Kidney epithelial cell (primary cell): ENCODE results near the gene GTF2E1. TPM values are rescaled to one million over a fixed set of nuclear protein-coding genes. Genes with fewer than 3 reads are reported as not detected.

Source experiments
- DNase-seq: peaks from one replicate; pipeline ENCODE4 v3.0.0-alpha.2; 2010; ENCODE audit warnings: low read depth
- H3K27me3 ChIP-seq: 2 replicates; pipeline ENCODE4 v1.6.0; 2011; ENCODE audit warnings: low read length; ENCODE audit not compliant: control insufficient read depth, insufficient read depth
- H3K36me3 ChIP-seq: 2 replicates; pipeline ENCODE4 v1.5.1; 2011; ENCODE audit warnings: low read length; ENCODE audit not compliant: control insufficient read depth, insufficient read depth
- H3K4me3 ChIP-seq: 2 replicates; pipeline ENCODE4 v1.5.1; 2011; ENCODE audit warnings: low read depth, mild to moderate bottlenecking, control low read depth, low read length
- CTCF ChIP-seq: IDR thresholded peaks from 2 replicates; pipeline ENCODE4 v1.5.1; 2011; ENCODE audit warnings: mild to moderate bottlenecking, moderate library complexity, low read length, control low read depth, inconsistent platforms; ENCODE audit not compliant: insufficient read depth, poor library complexity, severe bottlenecking
- total RNA-seq: library from RNA; depleted of rRNA; stranded (reverse); fragments of >200 nt; gene quantifications from 2 replicates; pipeline ENCODE4 v1.2.3, GENCODE V29; 2015

GTF2E1 gene
- total RNA-seq, 1 donor from 2014 or later = 20.0 TPM

GRCh38 chr3:120763601-120764000 is 21.1 kb downstream of the GTF2E1 start:
- Histone ChIP-seq H3K4me3 (no peak overlapping the region), H3K36me3 (no peaks in the 10 kb centered on the region), H3K27me3 (no peaks in the 10 kb centered on the region)
- no peak for DNase-seq
- no peak for TF ChIP-seq CTCF

GRCh38 chr3:120764206-120764605 is 21.7 kb downstream of the GTF2E1 start:
- no peak overlapping the region for H3K4me3 ChIP-seq
- no peak for DNase-seq
- no peaks in the 10 kb centered on the region for H3K36me3 ChIP-seq
- H3K27me3 ChIP-seq = no peaks in the 10 kb centered on the region
- no peak for TF ChIP-seq CTCF

- no peak for TF ChIP-seq CTCF
- no peak for DNase-seq
Measured at GRCh38 chr3:120765830-120766493, 23.4 kb downstream of the GTF2E1 start.

GRCh38 chr3:120766576-120766975 is 24.0 kb downstream of the GTF2E1 start:
- no peaks in the 10 kb centered on the region for H3K36me3 ChIP-seq
- no peak for DNase-seq
- no peaks in the 10 kb centered on the region for H3K27me3 ChIP-seq
- no peak overlapping the region for H3K4me3 ChIP-seq
- no peak for TF ChIP-seq CTCF

More at GRCh38 chr3:120765830-120766493, 23.4 kb downstream of the GTF2E1 start:
- Histone ChIP-seq H3K36me3 (no peaks in the 10 kb centered on the region), H3K27me3 (no peaks in the 10 kb centered on the region), H3K4me3 (no peak overlapping the region)

GRCh38 chr3:120767106-120767505 is 24.6 kb downstream of the GTF2E1 start:
- no peak for TF ChIP-seq CTCF
- Histone ChIP-seq H3K4me3 (no peak overlapping the region), H3K27me3 (no peaks in the 10 kb centered on the region), H3K36me3 (no peaks in the 10 kb centered on the region)
- no peak for DNase-seq

GRCh38 chr3:120769436-120769835 is 26.9 kb downstream of the GTF2E1 start:
- no peaks in the 10 kb centered on the region for H3K36me3 ChIP-seq
- H3K4me3 ChIP-seq = no peak overlapping the region
- no peaks in the 10 kb centered on the region for H3K27me3 ChIP-seq
- TF ChIP-seq CTCF = no peak
- no peak for DNase-seq
